Epithelial cell of prostate (primary cell): ENCODE data around the gene SLAMF9.

ENCODE experiments used
- DNase-seq: peaks from one replicate; pipeline ENCODE4 v3.0.0-alpha.2; 2011; ENCODE audit warnings: low read depth, low spot score
- H3K27ac ChIP-seq: fragments of 450-650 bp; 2 replicates; pipeline ENCODE4 v1.5.1; 2017; ENCODE audit warnings: mild to moderate bottlenecking

The SLAMF9 gene

GRCh38 chr1:159953536-159954515 lies at the start of gene SLAMF9:
SLAMF9 (minus strand) TSS chr1:159954237; CDS start chr1:159954137, 100 bp downstream.
- peak; percentile 48 for DNase-seq
- peak within 1 kb of the TSS; percentile 81 for H3K27ac ChIP-seq

GRCh38 chr1:160001440-160001839 lies 47.4 kb upstream of the SLAMF9 start:
- H3K27ac ChIP-seq = no peak overlapping the region
- no peak for DNase-seq

GRCh38 chr1:159999204-159999603 lies 45.2 kb upstream of the SLAMF9 start:
- no peak overlapping the region for H3K27ac ChIP-seq
- DNase-seq = no peak

- peak; percentile 29 for DNase-seq
- peak overlapping the region; percentile 52 for H3K27ac ChIP-seq
Observed at GRCh38 chr1:159996653-159997052, 42.6 kb upstream of the SLAMF9 start.

DNA sequence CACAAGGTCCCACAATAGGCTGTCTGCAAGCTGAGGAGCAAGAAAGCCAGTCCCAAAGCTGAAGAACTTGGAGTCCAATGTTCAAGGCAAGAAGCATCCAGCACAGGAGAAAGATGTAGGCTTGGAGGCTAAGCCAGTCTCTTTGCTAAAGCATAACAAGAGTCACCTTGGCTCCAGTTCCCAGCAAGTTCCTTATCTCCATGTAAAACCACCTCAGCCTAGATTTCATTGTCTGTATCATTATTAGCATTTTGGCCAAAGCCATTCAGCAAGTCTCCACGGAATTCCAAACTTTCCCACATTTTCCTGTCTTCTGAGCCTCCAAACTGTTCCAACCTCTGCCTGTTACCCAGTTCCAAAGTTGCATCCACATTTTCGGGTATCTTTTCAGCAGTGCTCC lies 40.9 kb upstream of the SLAMF9 start:
- DNase-seq = no peak
- H3K27ac ChIP-seq = no peak overlapping the region

GRCh38 chr1:159993911-159994310 lies 39.9 kb upstream of the SLAMF9 start:
- DNase-seq = no peak
- no peak overlapping the region for H3K27ac ChIP-seq

DNA sequence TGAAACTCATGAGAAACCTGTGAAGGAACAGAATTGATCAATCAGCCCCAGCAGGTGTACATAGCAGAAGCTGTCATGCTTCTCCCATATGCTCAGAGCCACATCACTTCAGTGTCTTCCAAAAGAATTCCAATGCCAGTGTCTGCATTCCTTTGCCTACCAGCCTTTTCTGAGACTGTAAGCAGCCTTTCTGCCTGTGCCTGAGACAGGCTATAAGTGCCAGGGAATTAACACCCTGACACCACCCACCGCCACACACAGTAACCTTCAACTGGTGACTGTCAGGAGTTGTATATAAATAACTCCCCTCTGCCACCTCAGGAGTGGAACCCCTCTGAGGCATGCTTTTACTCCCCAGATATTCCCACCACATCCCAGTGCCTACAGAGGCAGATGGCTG lies 38.1 kb upstream of the SLAMF9 start:
- DNase-seq = no peak
- H3K27ac ChIP-seq = no peak overlapping the region

DNA sequence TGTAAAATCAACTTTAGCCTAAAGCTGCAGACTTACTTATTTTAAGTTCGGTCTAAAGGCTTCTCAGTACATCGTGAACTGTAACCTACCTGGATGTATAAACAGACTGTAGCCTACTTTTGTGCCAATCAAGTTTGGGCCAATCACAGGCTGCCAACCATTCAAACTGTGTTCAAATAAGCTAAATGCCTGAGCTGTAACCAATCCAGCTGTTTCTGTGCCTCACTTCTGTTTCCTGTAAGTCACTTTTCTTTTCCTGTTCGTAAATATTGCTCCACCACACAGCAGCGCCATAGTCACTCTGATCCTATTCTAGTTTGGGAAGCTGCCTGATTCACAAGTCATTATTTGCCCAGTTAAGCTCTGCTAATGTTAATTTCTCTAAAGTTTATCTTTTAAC lies 37.5 kb upstream of the SLAMF9 start:
- DNase-seq = no peak
- H3K27ac ChIP-seq = no peak overlapping the region

- DNase-seq = no peak
- no peak overlapping the region for H3K27ac ChIP-seq
Observed at GRCh38 chr1:159990005-159990404, 36.0 kb upstream of the SLAMF9 start.

DNA sequence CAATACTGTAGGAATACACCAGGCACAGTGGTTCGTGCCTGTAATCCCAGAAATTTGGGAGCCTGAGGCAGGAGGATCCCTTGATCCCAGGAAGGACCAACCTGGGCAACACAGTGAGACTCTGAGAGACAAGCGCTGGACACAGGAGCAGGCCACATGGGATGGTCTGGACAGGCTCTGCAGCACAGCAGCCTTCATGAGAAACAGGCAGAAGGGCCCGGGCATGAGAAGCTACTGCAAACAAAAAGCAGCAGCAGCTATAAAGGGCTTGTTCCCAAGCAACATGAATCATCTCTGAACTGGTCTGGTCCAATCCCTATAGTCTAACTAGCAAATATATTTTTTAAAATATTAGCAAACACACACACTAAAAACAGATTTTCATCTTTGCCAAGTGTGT lies 35.5 kb upstream of the SLAMF9 start:
- no peak overlapping the region for H3K27ac ChIP-seq
- no peak for DNase-seq

DNA sequence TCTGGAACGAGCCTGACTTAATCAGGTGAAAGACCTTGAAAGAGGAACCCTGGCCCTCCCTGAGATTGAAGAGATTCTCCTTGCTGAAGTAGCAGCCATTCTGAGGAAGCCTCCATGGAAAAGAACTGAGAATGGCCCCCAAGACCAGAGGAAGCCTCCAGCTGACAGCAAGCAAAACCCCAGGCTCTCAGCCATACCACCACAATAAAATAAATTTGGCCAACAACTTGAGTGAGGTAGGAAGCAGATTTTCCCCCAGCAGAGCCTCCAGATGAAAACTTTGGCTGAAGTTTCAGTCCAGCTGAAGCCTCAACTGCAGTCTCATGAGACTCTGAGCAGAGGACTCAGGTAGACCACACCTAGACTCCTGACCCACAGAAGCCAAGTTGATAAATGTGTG lies 34.0 kb upstream of the SLAMF9 start:
- DNase-seq = no peak
- no peak overlapping the region for H3K27ac ChIP-seq

GRCh38 chr1:159987186-159987585 lies 33.1 kb upstream of the SLAMF9 start:
- H3K27ac ChIP-seq = no peak overlapping the region
- no peak for DNase-seq

GRCh38 chr1:159986531-159986930 lies 32.5 kb upstream of the SLAMF9 start:
- H3K27ac ChIP-seq = no peak overlapping the region
- DNase-seq = no peak

DNA sequence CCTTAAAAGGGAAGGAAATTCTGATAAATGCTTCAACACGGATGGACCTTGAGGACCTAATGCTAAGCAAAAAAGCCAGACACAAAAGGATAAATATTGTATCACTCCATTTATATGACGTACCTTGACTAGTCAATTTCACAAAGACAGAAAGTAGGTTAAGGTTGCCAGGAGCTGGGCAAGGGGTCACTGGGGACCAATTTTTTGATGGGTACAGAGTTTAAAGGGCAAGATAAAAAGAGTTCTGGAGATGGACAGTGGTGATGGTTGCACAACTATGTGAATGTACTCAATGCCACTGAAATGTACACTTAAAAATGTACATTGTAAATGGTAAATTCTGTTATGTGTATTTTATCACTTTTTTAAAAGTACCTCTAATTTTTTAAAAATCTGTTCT lies 32.1 kb upstream of the SLAMF9 start:
- DNase-seq = no peak
- no peak overlapping the region for H3K27ac ChIP-seq

GRCh38 chr1:159985473-159985872 lies 31.4 kb upstream of the SLAMF9 start:
- H3K27ac ChIP-seq = no peak overlapping the region
- DNase-seq = no peak

DNA sequence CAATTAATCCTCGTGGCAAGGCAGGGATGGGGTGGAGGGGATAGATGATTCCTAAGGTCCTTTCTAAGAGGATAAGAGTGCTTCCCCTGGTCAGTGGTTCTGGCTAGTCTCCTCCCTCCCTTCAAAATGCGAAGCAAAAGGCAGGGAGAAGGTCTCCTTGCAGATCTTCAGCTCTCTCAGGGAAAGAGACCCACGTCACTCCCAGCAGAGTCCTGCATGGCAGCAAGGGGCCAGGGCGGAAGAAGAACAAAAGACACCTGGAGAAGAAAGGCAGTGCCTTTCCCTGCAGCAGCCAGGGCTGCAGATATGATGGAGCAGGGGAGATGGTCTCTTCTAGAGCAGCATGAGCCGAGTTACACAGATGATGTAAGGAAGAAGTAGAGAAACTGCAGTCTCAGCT lies 29.6 kb upstream of the SLAMF9 start:
- H3K27ac ChIP-seq = no peak overlapping the region
- no peak for DNase-seq

DNA sequence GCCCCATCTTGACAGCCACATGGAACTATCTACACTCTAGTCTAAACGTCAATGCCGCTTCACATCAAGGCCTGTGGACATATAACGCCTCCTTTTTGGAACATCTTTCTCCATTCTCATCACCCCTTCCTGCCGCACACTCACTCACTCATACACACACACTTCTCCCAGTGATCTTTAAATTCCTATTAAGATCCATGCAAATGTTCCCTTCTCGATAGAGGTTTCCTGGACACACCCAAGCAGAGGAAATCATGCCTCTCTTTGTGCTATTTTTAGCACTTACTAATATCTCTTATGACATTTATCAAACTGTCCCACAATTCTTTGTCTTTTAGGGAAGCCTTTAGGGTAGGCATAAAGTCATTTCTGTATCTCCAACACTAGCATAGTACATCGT lies 28.2 kb upstream of the SLAMF9 start:
- no peak overlapping the region for H3K27ac ChIP-seq
- DNase-seq = no peak

DNA sequence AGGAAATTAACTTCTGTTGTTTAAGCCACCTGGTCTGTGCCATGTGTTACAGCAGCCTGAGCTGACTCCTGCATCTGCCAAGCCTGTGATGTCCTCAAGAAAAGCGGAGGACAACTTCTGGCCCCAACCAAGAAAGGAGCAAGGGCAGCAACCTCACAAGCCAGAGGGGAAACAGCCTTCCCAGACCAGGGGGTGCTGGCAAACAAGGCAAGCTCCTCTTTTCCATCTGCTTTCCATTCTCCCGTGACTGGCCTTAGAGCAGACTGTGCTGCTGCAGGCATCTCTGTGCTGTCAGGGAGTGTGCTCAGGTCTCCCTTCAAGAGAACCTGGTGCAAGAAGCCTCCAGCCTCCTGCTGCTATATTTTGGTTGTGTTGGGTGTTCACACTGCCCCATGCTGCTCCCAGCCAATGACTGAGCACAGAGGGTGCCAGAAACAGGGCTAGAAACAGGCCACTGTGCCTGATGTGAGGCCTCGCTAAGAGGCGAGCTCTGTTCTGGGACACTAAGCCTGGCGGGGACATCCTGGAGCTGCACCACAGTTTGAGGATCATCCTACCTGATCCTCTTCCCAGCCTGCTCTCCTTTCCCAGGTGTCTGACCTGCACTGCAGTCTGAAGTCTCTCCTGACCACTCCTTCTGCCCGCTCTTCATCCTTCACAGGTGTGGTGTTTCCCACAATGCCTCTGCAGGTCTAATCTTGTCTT lies 27.5 kb upstream of the SLAMF9 start:
- DNase-seq = no peak
- no peak overlapping the region for H3K27ac ChIP-seq

GRCh38 chr1:159980786-159981185 lies 26.7 kb upstream of the SLAMF9 start:
- no peak overlapping the region for H3K27ac ChIP-seq
- no peak for DNase-seq

DNA sequence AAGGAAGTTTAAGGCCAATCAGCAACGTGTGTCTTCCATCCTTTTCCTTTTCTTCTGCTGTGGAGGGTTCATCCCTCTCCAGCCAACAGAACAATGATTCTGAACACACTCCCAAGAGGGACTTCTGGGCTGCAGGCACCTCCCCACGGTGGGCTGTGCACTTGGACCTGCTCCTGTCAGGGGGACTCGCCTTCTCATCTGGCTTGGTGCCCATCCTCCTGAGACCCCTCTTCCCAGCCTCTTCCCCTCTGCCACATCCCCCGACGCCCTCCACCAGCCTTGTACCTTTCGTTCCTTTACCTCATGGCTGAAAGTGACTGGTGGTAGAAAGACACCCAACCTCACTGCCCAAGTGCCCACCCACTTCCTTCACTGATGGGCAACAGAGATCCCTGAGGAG lies 26.0 kb upstream of the SLAMF9 start:
- DNase-seq = no peak
- no peak overlapping the region for H3K27ac ChIP-seq

DNA sequence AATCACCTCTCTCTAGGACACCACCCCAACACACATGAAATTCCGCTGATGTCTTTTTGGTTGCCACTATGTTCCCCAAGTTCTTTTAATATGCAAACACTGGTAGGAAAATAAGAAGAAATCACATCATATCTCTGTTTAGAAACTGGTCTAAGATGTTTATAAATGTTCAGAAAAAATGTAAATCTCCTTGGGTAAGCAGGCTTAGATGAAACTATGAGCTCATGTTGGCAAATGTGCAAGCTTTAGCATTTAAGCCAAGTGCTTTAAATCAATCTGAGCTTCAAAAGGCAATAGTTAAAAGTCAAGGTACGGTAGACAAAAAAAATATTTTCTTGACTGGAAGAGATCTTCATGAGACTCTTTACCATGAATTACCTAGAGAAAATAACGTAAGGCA lies 25.2 kb upstream of the SLAMF9 start:
- DNase-seq = no peak
- H3K27ac ChIP-seq = no peak overlapping the region

- DNase-seq = no peak
- no peak overlapping the region for H3K27ac ChIP-seq
Observed at GRCh38 chr1:159978107-159978398, 24.0 kb upstream of the SLAMF9 start.
